CD4-positive, alpha-beta T cell treated with Interleukin-15 for 4 hours (primary cell): ENCODE results near the gene MCU.

Experiments
- DNase-seq: peaks from one replicate; pipeline ENCODE4 v3.0.0-alpha.2; 2020; ENCODE audit warnings: low spot score

MCU gene

GRCh38 chr10:72802763-72803505 is 111.0 kb downstream of the MCU start:
- no peak for DNase-seq

GRCh38 chr10:72808001-72808400 is 116.1 kb downstream of the MCU start:
- no peak for DNase-seq

- no peak for DNase-seq
Measured at GRCh38 chr10:72809006-72809405, 117.1 kb downstream of the MCU start.

- no peak for DNase-seq
Measured at GRCh38 chr10:72810976-72811375, 119.0 kb downstream of the MCU start.

GRCh38 chr10:72812415-72812752 is 120.4 kb downstream of the MCU start:
- no peak for DNase-seq

- DNase-seq, result no peak
Measured at GRCh38 chr10:72812753-72813430, 120.9 kb downstream of the MCU start.

- no peak for DNase-seq
Measured at GRCh38 chr10:72814099-72814790, 122.3 kb downstream of the MCU start.

- DNase-seq, result no peak
Measured at GRCh38 chr10:72816565-72816964, 124.6 kb downstream of the MCU start.

GRCh38 chr10:72818076-72818475 is 126.1 kb downstream of the MCU start:
- no peak for DNase-seq

GRCh38 chr10:72819053-72819452 is 127.1 kb downstream of the MCU start:
- no peak for DNase-seq

- no peak for DNase-seq
Measured at GRCh38 chr10:72821606-72822005, 129.7 kb downstream of the MCU start.

GRCh38 chr10:72822342-72822986 is 130.5 kb downstream of the MCU start:
- DNase-seq, result no peak

GRCh38 chr10:72825163-72825562 is 133.2 kb downstream of the MCU start:
- DNase-seq, result no peak

- no peak for DNase-seq
Measured at GRCh38 chr10:72826346-72826745, 134.4 kb downstream of the MCU start.

GRCh38 chr10:72828294-72828693 is 136.4 kb downstream of the MCU start:
- no peak for DNase-seq

GRCh38 chr10:72830625-72831024 is 138.7 kb downstream of the MCU start:
- no peak for DNase-seq

GRCh38 chr10:72831696-72832409 is 139.9 kb downstream of the MCU start:
- no peak for DNase-seq

GRCh38 chr10:72832701-72833100 is 140.8 kb downstream of the MCU start:
- DNase-seq, result no peak

- peak; percentile 50 for DNase-seq
Measured at GRCh38 chr10:72834183-72834825, 142.4 kb downstream of the MCU start.

GRCh38 chr10:72840319-72840718 is 148.4 kb downstream of the MCU start:
- DNase-seq, result no peak

- DNase-seq, result no peak
Measured at GRCh38 chr10:72841487-72841886, 149.5 kb downstream of the MCU start.

- DNase-seq, result no peak
Measured at GRCh38 chr10:72842164-72842563, 150.2 kb downstream of the MCU start.
